Measurements from ENCODE around the gene ACAA1. TPM values are rescaled to one million over a fixed set of nuclear protein-coding genes. Genes with fewer than 3 reads are reported as not detected.

The ACAA1 gene
- total and polyA plus RNA-seq, 2 of the 13 experiments (the other 11 are each of a cell fraction or from before 2014, with no cell fraction given) = 60.8 to 188 TPM

DNA sequence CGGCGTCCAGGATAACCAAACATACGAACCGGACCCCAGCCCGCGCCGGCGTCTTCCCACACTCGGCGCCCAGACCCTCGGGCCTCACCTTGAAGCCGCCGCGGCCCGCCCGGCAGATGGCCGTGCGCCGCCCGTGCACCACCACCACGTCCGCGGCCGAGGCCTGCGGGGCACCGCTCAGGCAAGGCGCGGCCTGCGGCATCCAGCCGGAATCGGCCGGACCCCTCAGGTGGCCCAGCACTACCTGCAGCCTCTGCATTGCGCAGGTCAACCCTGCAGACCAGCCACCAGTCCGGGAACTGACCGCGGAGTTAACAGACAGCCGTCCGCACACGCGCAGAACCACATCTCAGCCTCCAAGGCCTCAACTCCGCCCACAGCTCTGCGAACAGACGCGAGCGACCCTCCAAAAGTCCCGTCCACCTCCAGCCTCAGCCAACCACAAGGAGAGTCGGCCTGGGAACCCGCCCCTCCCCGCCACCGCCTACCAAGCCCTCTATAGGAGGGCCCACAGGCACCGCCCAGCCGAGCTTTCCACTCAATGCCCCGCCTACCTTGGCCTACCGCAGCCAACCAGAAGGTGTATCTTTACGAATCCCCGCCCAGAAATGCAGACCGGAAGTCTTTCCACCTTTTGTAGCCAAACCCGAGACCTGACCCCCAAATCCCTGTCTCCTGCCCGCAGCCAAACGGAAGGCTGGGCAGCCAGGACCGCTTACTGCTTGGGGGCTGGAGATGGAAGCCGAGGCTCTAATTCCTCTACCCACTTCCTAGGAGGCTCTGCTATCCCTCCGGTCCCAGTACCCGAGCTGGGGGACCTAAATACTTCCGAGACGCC, at the start of gene ACAA1 (continued):
- TF ChIP-seq KDM5B (CRISPR knock-in tag; IDR thresholded peaks at IDR 0.05; ENCODE audit: borderline replicate concordance) (peak; percentile 73; the same call in 1 of the 2 replicates), CBX1 (IDR thresholded peaks at IDR 0.05; ENCODE audit: low read depth) (peak; percentile 20), SMAD1 (CRISPR knock-in tag; IDR thresholded peaks at IDR 0.05; ENCODE audit: borderline replicate concordance, low read depth) (0 out of 2 replicates have a peak, but pooled peaks have one; percentile 13), AGO2 (optimal IDR thresholded peaks at IDR 0.05; ENCODE audit: low read depth, low read length) (peak; percentile 96), IKZF1 (IDR thresholded peaks at IDR 0.05) (no peak), ZNF34 (CRISPR knock-in tag; IDR thresholded peaks at IDR 0.05; ENCODE audit: borderline replicate concordance) (no peak), NCOA5 (CRISPR knock-in tag; IDR thresholded peaks at IDR 0.05) (no peak), ZNF709 (CRISPR knock-in tag; IDR thresholded peaks at IDR 0.05) (peak; percentile 72), ZNF383 (CRISPR knock-in tag; IDR thresholded peaks at IDR 0.05; ENCODE audit: borderline replicate concordance) (peak; percentile 61; the same call in 1 of the 2 replicates), RAD21 (CRISPR knock-in tag; IDR thresholded peaks at IDR 0.05) (peak; percentile 46), IKZF4 (CRISPR knock-in tag; IDR thresholded peaks at IDR 0.05; ENCODE audit: borderline replicate concordance, low read depth, not compliant biosample characterization) (peak; percentile 89), ZIK1 (CRISPR knock-in tag; IDR thresholded peaks at IDR 0.05; ENCODE audit: borderline replicate concordance, low read depth) (peak; percentile 71; the same call in 1 of the 2 replicates), PHF21A (CRISPR knock-in tag; IDR thresholded peaks at IDR 0.05) (0 out of 2 replicates have a peak, but pooled peaks have one; percentile 19), ZNF788 (CRISPR knock-in tag; IDR thresholded peaks at IDR 0.05; ENCODE audit: borderline replicate concordance) (peak; percentile 40; the same call in 1 of the 2 replicates), ZNF333 (CRISPR knock-in tag; IDR thresholded peaks at IDR 0.05; ENCODE audit: borderline replicate concordance) (peak; percentile 83; the same call in 1 of the 2 replicates), HES4 (CRISPR knock-in tag; IDR thresholded peaks at IDR 0.05; ENCODE audit: borderline replicate concordance) (peak; percentile 73), REPIN1 (CRISPR knock-in tag; IDR thresholded peaks at IDR 0.05; ENCODE audit: borderline replicate concordance, low read depth) (0 out of 2 replicates have a peak, but pooled peaks have one; percentile 50), ZNF614 (CRISPR knock-in tag; IDR thresholded peaks at IDR 0.05; ENCODE audit: borderline replicate concordance) (0 out of 2 replicates have a peak, but pooled peaks have one; percentile 10), RBFOX2 (IDR thresholded peaks at IDR 0.05; ENCODE audit: low read depth, low read length) (peak; percentile 99)
- TF ChIP-seq, protein P1, sequence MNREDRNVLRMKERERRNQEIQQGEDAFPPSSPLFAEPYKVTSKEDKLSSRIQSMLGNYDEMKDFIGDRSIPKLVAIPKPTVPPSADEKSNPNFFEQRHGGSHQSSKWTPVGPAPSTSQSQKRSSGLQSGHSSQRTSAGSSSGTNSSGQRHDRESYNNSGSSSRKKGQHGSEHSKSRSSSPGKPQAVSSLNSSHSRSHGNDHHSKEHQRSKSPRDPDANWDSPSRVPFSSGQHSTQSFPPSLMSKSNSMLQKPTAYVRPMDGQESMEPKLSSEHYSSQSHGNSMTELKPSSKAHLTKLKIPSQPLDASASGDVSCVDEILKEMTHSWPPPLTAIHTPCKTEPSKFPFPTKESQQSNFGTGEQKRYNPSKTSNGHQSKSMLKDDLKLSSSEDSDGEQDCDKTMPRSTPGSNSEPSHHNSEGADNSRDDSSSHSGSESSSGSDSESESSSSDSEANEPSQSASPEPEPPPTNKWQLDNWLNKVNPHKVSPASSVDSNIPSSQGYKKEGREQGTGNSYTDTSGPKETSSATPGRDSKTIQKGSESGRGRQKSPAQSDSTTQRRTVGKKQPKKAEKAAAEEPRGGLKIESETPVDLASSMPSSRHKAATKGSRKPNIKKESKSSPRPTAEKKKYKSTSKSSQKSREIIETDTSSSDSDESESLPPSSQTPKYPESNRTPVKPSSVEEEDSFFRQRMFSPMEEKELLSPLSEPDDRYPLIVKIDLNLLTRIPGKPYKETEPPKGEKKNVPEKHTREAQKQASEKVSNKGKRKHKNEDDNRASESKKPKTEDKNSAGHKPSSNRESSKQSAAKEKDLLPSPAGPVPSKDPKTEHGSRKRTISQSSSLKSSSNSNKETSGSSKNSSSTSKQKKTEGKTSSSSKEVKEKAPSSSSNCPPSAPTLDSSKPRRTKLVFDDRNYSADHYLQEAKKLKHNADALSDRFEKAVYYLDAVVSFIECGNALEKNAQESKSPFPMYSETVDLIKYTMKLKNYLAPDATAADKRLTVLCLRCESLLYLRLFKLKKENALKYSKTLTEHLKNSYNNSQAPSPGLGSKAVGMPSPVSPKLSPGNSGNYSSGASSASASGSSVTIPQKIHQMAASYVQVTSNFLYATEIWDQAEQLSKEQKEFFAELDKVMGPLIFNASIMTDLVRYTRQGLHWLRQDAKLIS (CRISPR knock-in tag; IDR thresholded peaks at IDR 0.05) = peak; percentile 62; the same call in 1 of the 2 replicates
- TF ChIP-seq, protein P2, sequence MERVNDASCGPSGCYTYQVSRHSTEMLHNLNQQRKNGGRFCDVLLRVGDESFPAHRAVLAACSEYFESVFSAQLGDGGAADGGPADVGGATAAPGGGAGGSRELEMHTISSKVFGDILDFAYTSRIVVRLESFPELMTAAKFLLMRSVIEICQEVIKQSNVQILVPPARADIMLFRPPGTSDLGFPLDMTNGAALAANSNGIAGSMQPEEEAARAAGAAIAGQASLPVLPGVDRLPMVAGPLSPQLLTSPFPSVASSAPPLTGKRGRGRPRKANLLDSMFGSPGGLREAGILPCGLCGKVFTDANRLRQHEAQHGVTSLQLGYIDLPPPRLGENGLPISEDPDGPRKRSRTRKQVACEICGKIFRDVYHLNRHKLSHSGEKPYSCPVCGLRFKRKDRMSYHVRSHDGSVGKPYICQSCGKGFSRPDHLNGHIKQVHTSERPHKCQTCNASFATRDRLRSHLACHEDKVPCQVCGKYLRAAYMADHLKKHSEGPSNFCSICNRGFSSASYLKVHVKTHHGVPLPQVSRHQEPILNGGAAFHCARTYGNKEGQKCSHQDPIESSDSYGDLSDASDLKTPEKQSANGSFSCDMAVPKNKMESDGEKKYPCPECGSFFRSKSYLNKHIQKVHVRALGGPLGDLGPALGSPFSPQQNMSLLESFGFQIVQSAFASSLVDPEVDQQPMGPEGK (CRISPR knock-in tag; IDR thresholded peaks at IDR 0.05) = peak; percentile 32; the same call in 1 of the 2 replicates
- TF ChIP-seq, protein P3, sequence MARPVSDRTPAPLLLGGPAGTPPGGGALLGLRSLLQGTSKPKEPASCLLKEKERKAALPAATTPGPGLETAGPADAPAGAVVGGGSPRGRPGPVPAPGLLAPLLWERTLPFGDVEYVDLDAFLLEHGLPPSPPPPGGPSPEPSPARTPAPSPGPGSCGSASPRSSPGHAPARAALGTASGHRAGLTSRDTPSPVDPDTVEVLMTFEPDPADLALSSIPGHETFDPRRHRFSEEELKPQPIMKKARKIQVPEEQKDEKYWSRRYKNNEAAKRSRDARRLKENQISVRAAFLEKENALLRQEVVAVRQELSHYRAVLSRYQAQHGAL (CRISPR knock-in tag; IDR thresholded peaks at IDR 0.05; ENCODE audit: not compliant biosample characterization) = peak; percentile 68
